ENCODE measurements around the gene TRPM8. TPM values are rescaled to one million over a fixed set of nuclear protein-coding genes. Genes with fewer than 3 reads are reported as not detected.
"Not testable (repeated sequence)": the region's sequence is repeated elsewhere in the genome, so short reads cannot be mapped to it uniquely, and the experiment has no call there.

Gene TRPM8
- not detected for total RNA-seq

DNA sequence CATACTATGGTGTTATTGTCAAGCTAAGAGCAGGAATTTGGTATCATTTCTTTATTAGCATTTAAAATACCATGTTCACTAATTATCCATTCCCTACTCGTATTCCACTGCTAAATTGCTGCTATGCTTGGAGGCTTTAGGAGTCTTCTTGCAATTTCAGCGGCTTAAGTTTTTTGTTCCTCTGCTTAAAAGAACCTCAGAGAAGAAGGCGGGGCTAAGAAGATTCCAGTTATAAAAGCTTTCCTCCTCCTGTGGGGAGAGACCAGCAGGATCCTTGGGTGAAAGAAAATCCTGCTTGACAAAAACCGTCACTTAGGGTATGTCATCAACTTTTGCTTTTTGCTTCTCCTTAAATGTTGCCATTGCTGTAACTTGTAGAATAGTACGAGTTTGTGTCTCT lies at the start of gene TRPM8:
Gene TRPM8, plus strand, starts transcription at position 258 of the 400 bp plus-strand sequence. CDS start 9,165 bp downstream, outside the sequence.
- Histone ChIP-seq H3K27ac (no peak within 1 kb of the TSS), H3K36me3 (no peaks in the 10 kb centered on the region), H3K4me1 (no peaks in the 10 kb centered on the region), H3K9me3 (no peaks in the 10 kb centered on the region), H3K4me3 (no peak within 1 kb of the TSS), H3K27me3 (no peaks in the 10 kb centered on the region)
- intact Hi-C loops (cut with DNase I): no loop called here
- TF ChIP-seq, protein P1, sequence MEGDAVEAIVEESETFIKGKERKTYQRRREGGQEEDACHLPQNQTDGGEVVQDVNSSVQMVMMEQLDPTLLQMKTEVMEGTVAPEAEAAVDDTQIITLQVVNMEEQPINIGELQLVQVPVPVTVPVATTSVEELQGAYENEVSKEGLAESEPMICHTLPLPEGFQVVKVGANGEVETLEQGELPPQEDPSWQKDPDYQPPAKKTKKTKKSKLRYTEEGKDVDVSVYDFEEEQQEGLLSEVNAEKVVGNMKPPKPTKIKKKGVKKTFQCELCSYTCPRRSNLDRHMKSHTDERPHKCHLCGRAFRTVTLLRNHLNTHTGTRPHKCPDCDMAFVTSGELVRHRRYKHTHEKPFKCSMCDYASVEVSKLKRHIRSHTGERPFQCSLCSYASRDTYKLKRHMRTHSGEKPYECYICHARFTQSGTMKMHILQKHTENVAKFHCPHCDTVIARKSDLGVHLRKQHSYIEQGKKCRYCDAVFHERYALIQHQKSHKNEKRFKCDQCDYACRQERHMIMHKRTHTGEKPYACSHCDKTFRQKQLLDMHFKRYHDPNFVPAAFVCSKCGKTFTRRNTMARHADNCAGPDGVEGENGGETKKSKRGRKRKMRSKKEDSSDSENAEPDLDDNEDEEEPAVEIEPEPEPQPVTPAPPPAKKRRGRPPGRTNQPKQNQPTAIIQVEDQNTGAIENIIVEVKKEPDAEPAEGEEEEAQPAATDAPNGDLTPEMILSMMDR (IDR thresholded peaks at IDR 0.05): no peak
- no peak for DNase-seq (ENCODE audit: low spot score in 2 of 2)

DNA sequence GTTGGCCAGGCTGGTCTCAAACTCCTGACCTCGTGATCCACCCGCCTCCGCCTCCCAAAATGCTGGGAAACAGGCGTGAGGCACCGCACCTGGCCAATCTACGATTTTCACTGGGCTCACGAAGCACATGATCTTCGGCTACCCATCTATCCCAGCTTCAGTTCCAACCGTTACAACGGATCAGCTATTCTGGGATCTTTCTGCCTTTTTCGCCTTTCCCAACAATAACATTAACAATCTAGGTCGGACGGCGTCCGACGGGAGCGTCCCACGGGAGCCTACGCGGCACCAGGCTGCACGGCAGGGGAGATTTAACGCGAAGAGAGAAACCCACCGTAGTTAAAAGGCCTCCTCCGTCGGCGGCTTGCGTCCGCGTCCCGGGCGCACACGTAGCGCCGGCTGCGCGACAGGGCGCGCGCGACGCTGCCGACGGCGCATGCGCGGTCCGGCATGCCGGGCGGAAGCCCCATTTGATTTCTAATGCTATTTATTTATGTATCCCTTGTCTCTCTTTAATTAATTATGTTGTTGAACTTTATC lies 49.1 kb upstream of the TRPM8 start, which contains the start of gene MSL3B:
Gene MSL3B, minus strand, starts transcription at position 394 of the 540 bp plus-strand sequence.
- TF ChIP-seq, protein P1 (IDR thresholded peaks at IDR 0.05): no peak
- Histone ChIP-seq H3K27ac (no peak within 1 kb of the TSS), H3K9me3 (no peaks in the 10 kb centered on the region), H3K4me3 (peak within 1 kb of the TSS; percentile 55 to 59), H3K4me1 (no peaks in the 10 kb centered on the region), H3K27me3 (no peaks in the 10 kb centered on the region), H3K36me3 (no peaks in the 10 kb centered on the region)
- intact Hi-C loops (cut with DNase I): no loop called here
- no peak for DNase-seq (ENCODE audit: low spot score in 2 of 2)

DNA sequence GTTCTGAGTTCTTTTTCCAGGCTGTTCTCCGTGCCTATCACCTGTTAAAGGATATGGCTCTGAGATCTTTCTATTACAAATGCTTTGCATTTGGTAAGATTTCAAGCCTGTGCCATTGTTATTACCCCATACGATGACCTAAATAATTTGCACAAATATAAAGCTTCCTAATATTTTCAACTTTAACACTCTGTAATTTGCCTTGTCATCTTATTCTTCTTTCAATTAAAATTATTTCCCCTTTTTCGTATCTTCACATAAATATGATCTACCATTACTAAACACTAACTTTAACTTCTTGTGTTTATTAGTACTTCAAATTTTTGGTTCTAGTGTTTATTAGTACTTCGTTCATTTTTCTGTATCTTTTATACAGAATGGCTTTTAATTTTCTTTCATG lies 45.7 kb upstream of the TRPM8 start:
- Histone ChIP-seq H3K27me3 (no peaks in the 10 kb centered on the region), H3K27ac (no peak overlapping the region), H3K9me3 (no peaks in the 10 kb centered on the region), H3K4me3 (no peak overlapping the region), H3K4me1 (no peaks in the 10 kb centered on the region), H3K36me3 (no peaks in the 10 kb centered on the region)
- intact Hi-C loops (cut with DNase I): no loop called here
- no peak for DNase-seq (ENCODE audit: low spot score in 2 of 2)
- TF ChIP-seq, protein P1 (IDR thresholded peaks at IDR 0.05): no peak

DNA sequence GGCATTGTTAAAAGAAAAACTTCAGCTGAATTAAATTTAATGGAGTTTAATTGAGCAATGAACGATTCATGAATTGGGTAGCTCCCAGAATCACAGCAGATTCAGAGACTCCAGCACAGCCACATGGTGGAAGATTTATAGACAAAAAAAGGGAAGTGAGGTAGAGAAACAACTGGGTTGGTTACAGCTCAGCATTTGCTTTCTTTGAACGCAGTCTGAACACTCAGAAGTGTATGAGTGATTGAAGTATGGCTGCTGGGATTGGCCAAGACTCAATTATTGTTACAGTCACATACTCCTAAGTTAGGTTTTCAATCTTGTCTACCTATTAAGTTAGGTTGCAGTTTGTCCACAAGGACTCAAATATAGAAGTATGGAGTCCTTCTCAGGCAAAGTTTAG lies 45.0 kb upstream of the TRPM8 start:
- H3K9me3 ChIP-seq; H3K36me3 ChIP-seq; H3K4me3 ChIP-seq; intact Hi-C loops (cut with DNase I); H3K27me3 ChIP-seq; H3K27ac ChIP-seq; DNase-seq (ENCODE audit: low spot score in 2 of 2); H3K4me1 ChIP-seq: not testable (repeated sequence)

DNA sequence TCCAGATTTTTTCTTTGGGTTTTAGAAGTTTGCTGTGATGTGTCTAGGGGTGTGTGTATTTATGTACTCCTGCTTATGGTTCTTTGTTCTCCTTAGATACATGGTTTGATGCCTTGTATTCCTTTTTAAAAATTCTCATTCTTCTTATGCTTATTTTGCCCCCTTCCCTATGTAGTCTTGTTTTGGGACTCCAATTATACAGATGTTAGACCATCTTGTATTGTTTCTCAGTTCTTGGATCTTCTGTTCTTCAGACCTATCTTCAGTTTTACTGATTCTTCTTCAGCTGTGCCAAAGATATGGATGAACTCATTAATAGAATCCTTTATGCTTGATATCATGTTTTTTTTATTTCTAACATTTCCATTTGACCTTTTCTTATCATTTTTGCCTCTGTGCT lies 34.8 kb upstream of the TRPM8 start:
- H3K4me3 ChIP-seq: no peak overlapping the region
- TF ChIP-seq, protein P1 (IDR thresholded peaks at IDR 0.05): no peak
- H3K27me3 ChIP-seq: no peaks in the 10 kb centered on the region
- intact Hi-C loops (cut with DNase I): no loop called here
- peaks cover 0 to 17% of the 10 kb centered on the region in 2 donors for H3K9me3 ChIP-seq
- H3K36me3 ChIP-seq: no peaks in the 10 kb centered on the region
- H3K4me1 ChIP-seq: no peaks in the 10 kb centered on the region
- H3K27ac ChIP-seq: no peak overlapping the region
- no peak for DNase-seq (ENCODE audit: low spot score in 2 of 2)

DNA sequence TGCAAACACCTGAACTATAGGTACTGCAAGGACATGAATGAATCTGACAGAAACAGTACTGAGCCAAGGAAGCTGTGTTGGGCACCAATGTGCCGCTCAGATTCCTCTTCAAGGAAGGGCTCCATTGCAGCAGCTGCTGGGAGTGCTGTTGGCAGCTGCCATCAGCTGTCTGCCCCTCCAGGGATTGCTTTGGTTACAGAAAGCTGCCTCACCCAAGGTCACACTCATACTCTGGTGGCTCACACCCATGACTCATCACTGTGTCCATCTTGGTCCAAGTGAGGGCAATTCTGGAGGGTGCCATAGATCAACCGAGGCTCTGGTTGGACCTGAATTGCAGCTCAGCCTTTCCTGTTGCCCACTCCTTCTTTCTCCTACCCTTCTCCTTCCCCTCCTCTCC lies 24.4 kb upstream of the TRPM8 start:
- intact Hi-C loops (cut with DNase I): no loop called here

DNA sequence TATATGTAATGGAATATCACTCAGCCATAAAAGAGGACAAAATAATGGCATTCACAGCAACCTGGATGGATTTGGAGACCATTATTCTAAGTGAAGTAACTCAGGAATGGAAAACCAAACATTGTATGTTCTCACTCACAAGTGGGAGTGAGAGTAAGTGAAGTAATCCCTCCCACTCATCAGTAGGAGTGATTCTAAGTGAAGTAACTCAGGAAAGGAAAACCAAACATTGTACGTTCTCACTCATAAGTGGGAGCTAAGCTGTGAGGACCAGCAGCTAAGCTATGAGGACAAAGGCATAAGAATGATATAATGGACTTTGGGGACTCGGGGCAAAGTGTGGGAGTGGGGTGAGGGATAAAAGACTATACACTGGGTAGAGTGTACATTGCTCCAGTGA lies 20.9 kb upstream of the TRPM8 start:
- DNase-seq (ENCODE audit: low spot score in 2 of 2); H3K27ac ChIP-seq; H3K4me3 ChIP-seq; H3K4me1 ChIP-seq; H3K27me3 ChIP-seq; intact Hi-C loops (cut with DNase I); H3K9me3 ChIP-seq; H3K36me3 ChIP-seq: not testable (repeated sequence)

More for the DNA sequence above, 24.4 kb upstream of the TRPM8 start:
- Histone ChIP-seq H3K27ac (no peak overlapping the region), H3K9me3 (no peaks in the 10 kb centered on the region), H3K4me1 (no peaks in the 10 kb centered on the region), H3K4me3 (no peak overlapping the region), H3K27me3 (no peaks in the 10 kb centered on the region), H3K36me3 (no peaks in the 10 kb centered on the region)
- TF ChIP-seq, protein P1 (IDR thresholded peaks at IDR 0.05): no peak
- DNase-seq (ENCODE audit: low spot score in 2 of 2): no peak

Measured in ascending aorta (tissue), 2 donors.